ENCODE results near the gene KLHL12.

- TF ChIP-seq ZFP30 (CRISPR knock-in tag; IDR thresholded peaks at IDR 0.05): no peak
- TF ChIP-seq GLIS3 (CRISPR knock-in tag; IDR thresholded peaks at IDR 0.05): no peak
- no peak for TF ChIP-seq CSDC2 (CRISPR knock-in tag; IDR thresholded peaks at IDR 0.05)
- no peak for TF ChIP-seq PPARA (CRISPR knock-in tag; IDR thresholded peaks at IDR 0.05; ENCODE audit: borderline replicate concordance)
- TF ChIP-seq ZC3H10 (CRISPR knock-in tag; IDR thresholded peaks at IDR 0.05): no peak
- no peak for TF ChIP-seq PATZ1 (CRISPR knock-in tag; IDR thresholded peaks at IDR 0.05; ENCODE audit: borderline replicate concordance)
- TF ChIP-seq ZFP3 (CRISPR knock-in tag; IDR thresholded peaks at IDR 0.05): no peak
Measured at GRCh38 chr1:202852163-202852904, 74.7 kb downstream of the KLHL12 start.

Data from SK-N-SH treated with all-trans-retinoic acid at 6 μM for 48 hours (cell line).